ENCODE measurements around the gene CPAMD8. TPM values are rescaled to one million over a fixed set of nuclear protein-coding genes. Genes with fewer than 3 reads are reported as not detected.

The CPAMD8 gene
- total RNA-seq, 1 donor from 2014 or later, result 15.4 TPM

DNA sequence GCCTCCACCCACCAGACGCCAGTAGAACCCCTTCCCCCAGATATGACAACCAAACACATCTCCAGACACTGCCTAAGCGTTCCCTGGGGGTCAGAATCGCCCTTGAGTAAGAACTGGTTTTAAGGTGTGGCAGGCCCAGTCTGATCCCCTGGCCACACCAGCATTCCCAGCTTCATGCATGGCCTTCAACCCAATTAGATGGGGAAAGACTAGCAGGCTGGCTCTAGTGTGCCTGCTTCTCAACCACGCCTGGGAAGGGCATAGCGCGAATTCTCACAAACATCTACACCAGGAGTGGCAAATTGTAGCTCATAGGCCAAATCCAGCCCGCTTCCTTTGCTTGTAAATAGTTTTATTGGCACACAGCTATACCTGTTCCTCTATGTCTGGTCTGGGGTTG, 35.1 kb upstream of the CPAMD8 start:
- peaks cover 31% of the 10 kb centered on the region for H3K36me3 Mint-ChIP-seq (ENCODE audit: unreplicated experiment)
- peaks cover 9% of the 10 kb centered on the region for H3K27me3 Mint-ChIP-seq (ENCODE audit: unreplicated experiment)
- DNase-seq, result no peak
- H3K27ac Mint-ChIP-seq (ENCODE audit: unreplicated experiment), result no peak overlapping the region
- TF ChIP-seq, protein P1, sequence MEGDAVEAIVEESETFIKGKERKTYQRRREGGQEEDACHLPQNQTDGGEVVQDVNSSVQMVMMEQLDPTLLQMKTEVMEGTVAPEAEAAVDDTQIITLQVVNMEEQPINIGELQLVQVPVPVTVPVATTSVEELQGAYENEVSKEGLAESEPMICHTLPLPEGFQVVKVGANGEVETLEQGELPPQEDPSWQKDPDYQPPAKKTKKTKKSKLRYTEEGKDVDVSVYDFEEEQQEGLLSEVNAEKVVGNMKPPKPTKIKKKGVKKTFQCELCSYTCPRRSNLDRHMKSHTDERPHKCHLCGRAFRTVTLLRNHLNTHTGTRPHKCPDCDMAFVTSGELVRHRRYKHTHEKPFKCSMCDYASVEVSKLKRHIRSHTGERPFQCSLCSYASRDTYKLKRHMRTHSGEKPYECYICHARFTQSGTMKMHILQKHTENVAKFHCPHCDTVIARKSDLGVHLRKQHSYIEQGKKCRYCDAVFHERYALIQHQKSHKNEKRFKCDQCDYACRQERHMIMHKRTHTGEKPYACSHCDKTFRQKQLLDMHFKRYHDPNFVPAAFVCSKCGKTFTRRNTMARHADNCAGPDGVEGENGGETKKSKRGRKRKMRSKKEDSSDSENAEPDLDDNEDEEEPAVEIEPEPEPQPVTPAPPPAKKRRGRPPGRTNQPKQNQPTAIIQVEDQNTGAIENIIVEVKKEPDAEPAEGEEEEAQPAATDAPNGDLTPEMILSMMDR (IDR thresholded peaks at IDR 0.05; ENCODE audit: partially characterized antibody, unreplicated experiment), result no peak
- H3K4me3 Mint-ChIP-seq (ENCODE audit: unreplicated experiment), result no peak overlapping the region
- no peaks in the 10 kb centered on the region for H3K9me3 Mint-ChIP-seq (ENCODE audit: unreplicated experiment)
- H3K4me1 Mint-ChIP-seq (ENCODE audit: low read depth, unreplicated experiment), result no peaks in the 10 kb centered on the region

DNA sequence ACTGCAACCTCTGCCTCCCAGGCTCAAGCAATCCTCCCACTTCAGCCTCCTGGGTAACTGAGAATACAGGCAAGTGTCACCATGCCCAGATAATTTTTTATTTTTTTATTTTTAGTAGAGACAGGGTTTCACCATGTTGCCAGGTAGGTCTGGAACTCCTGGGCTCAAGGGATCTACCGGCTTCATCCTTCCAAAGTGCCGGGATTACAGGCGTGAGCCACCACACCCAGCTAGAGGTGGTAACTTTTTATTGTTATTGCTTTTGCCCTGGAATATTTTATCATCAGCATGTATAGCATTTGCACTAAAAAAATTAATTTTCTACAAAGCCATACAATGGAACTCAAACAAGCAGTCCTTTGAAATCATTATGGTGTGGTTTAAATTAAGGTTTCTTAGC, 34.6 kb upstream of the CPAMD8 start:
- Mint-ChIP-seq H3K4me1 (ENCODE audit: low read depth, unreplicated experiment) (no peaks in the 10 kb centered on the region), H3K9me3 (ENCODE audit: unreplicated experiment) (no peaks in the 10 kb centered on the region), H3K27ac (ENCODE audit: unreplicated experiment) (no peak overlapping the region), H3K4me3 (ENCODE audit: unreplicated experiment) (no peak overlapping the region), H3K27me3 (ENCODE audit: unreplicated experiment) (peaks cover 9% of the 10 kb centered on the region), H3K36me3 (ENCODE audit: unreplicated experiment) (peaks cover 31% of the 10 kb centered on the region)
- no peak for DNase-seq
- TF ChIP-seq, protein P1 (IDR thresholded peaks at IDR 0.05; ENCODE audit: partially characterized antibody, unreplicated experiment), result no peak

DNA sequence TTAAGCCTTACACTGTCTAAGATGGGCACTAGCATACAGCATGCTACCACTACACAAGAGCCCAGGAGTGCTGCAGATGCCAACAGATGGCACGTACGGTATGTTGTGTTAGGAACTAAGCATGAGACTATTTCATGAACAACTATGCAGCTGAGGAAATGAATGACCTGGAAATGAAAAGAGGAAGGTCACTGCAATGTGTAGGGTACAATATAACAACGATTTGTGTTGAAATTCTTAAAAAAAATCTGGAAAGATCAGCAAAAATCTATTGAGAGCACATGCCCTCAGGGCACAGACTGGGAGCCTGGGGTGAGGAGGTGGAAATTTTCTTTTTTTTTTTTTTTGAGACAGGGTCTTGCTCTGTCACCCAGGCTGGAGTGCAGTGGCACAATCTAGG, 34.2 kb upstream of the CPAMD8 start:
- no peak overlapping the region for H3K27ac Mint-ChIP-seq (ENCODE audit: unreplicated experiment)
- H3K4me3 Mint-ChIP-seq (ENCODE audit: unreplicated experiment), result no peak overlapping the region
- peaks cover 9% of the 10 kb centered on the region for H3K27me3 Mint-ChIP-seq (ENCODE audit: unreplicated experiment)
- TF ChIP-seq, protein P1 (IDR thresholded peaks at IDR 0.05; ENCODE audit: partially characterized antibody, unreplicated experiment), result no peak
- H3K4me1 Mint-ChIP-seq (ENCODE audit: low read depth, unreplicated experiment), result no peaks in the 10 kb centered on the region
- no peak for DNase-seq
- H3K36me3 Mint-ChIP-seq (ENCODE audit: unreplicated experiment), result peaks cover 31% of the 10 kb centered on the region
- no peaks in the 10 kb centered on the region for H3K9me3 Mint-ChIP-seq (ENCODE audit: unreplicated experiment)

DNA sequence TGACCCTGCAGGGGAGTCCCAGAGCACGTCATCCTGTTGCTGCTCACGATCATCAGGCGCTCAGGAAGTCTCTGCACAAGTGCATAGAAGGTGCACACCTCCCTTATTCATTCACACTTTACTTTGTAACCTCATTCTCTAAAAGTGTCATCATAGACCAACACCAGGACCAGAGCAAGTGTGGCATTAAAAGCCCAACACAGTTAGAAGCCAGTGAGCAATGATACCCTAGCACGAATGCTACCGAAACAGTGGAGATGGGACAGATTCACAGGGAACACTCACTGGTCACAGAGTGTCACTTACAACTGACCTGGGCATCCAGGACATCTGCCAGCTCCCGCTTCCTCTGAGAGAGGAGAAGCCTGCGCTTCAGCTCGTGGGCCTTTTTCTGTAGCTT, 31.6 kb upstream of the CPAMD8 start:
- H3K4me3 Mint-ChIP-seq (ENCODE audit: unreplicated experiment), result no peak overlapping the region
- no peak overlapping the region for H3K27ac Mint-ChIP-seq (ENCODE audit: unreplicated experiment)

DNA sequence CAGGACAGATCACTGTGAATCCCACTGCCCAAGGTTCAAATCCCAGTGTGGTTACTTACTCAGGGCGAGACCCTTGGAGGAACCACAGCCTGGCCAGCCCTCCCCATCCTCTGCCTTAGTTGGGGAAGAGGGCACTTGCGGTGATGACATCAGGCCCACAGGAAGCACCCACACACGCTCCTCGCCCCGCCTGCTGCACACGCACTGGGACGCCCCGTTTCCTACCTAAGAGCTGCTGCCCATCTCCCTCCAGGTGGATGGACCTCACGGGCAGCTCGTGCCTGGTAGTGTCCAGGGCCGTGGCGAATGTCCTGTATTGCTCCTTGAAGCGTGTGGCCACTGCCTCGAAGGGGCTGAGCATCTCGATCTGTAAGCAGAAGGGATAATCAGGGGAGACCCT, 29.0 kb upstream of the CPAMD8 start:
- peaks cover 6% of the 10 kb centered on the region for H3K27me3 Mint-ChIP-seq (ENCODE audit: unreplicated experiment)
- H3K27ac Mint-ChIP-seq (ENCODE audit: unreplicated experiment), result no peak overlapping the region
- no peak for DNase-seq
- peaks cover 26% of the 10 kb centered on the region for H3K36me3 Mint-ChIP-seq (ENCODE audit: unreplicated experiment)
- no peaks in the 10 kb centered on the region for H3K9me3 Mint-ChIP-seq (ENCODE audit: unreplicated experiment)
- H3K4me3 Mint-ChIP-seq (ENCODE audit: unreplicated experiment), result no peak overlapping the region
- peaks cover 2% of the 10 kb centered on the region for H3K4me1 Mint-ChIP-seq (ENCODE audit: low read depth, unreplicated experiment)
- TF ChIP-seq, protein P1 (IDR thresholded peaks at IDR 0.05; ENCODE audit: partially characterized antibody, unreplicated experiment), result no peak

More for the DNA sequence above, 31.6 kb upstream of the CPAMD8 start:
- Mint-ChIP-seq H3K4me1 (ENCODE audit: low read depth, unreplicated experiment) (no peaks in the 10 kb centered on the region), H3K36me3 (ENCODE audit: unreplicated experiment) (peaks cover 26% of the 10 kb centered on the region), H3K27me3 (ENCODE audit: unreplicated experiment) (peaks cover 8% of the 10 kb centered on the region), H3K9me3 (ENCODE audit: unreplicated experiment) (no peaks in the 10 kb centered on the region)
- TF ChIP-seq, protein P1 (IDR thresholded peaks at IDR 0.05; ENCODE audit: partially characterized antibody, unreplicated experiment), result no peak
- DNase-seq, result no peak
